HepG2 (cell line): Measurements from ENCODE around the gene GPN2. TPM values are rescaled to one million over a fixed set of nuclear protein-coding genes. Genes with fewer than 3 reads are reported as not detected.

Source experiments
- ATAC-seq: fragments of 200-7000 bp; cut with Tn5 transposase; 3 replicates; pipeline ENCODE4 v1.9.1; 2020; ENCODE audit warnings: mild to moderate bottlenecking, moderate library complexity
- BruUV-seq: library from RNA; stranded (reverse); fragments of 400-500 nt; replicated peaks from 2 replicates; lab custom pipeline; 2021; lab: Mats Ljungman, UMichigan
- CTCF ChIA-PET: fragments of 300-600 bp; formaldehyde crosslinking; extraction: SDS; loops from one replicate; lab custom pipeline; 2021; ENCODE audit warnings: low total read pairs, inconsistent platforms, low intra/inter-chr PET ratio; lab: Yijun Ruan, JAX
- POLR2A ChIA-PET: fragments of 350-600 bp; sonication (Branson Sonifier 250); formaldehyde crosslinking; loops from one replicate; lab custom pipeline; 2020; ENCODE audit warnings: antibody characterized with exemption, inconsistent platforms; lab: Yijun Ruan, JAX
- DNase-seq: peaks from one replicate; pipeline ENCODE4 v3.0.0-alpha.2; 2015; ENCODE audit warnings: low spot score
- FAIRE-seq: peaks from 3 replicates; lab custom pipeline; 2011; peaks lifted over from hg19 to GRCh38; lab: Jason Lieb, UNC
- H2AFZ ChIP-seq: one replicate; pipeline ENCODE4 v1.6.1; 2011; ENCODE audit warnings: low read length, inconsistent platforms
- H3K27ac ChIP-seq: fragments of 300-600 bp; 3 replicates; pipeline ENCODE4 v1.8.0; 2011; ENCODE audit warnings: mixed run types, mild to moderate bottlenecking, mixed read lengths, low read length, inconsistent platforms; ENCODE audit not compliant: insufficient read depth; ENCODE audit errors: extremely low read length
- H3K27me3 ChIP-seq, 2 experiments: fragments of 200-600 bp in 1 of 2; 2 replicates in 1 of 2; 3 replicates in 1 of 2; pipeline versions ENCODE4 v1.6.0 to v1.8.0; 2011; ENCODE audit warnings: low read length in 2 of 2, mild to moderate bottlenecking in 2 of 2, moderate library complexity in 2 of 2, inconsistent platforms in 1 of 2; ENCODE audit not compliant: insufficient read depth in 2 of 2, control insufficient read depth in 1 of 2
- H3K36me3 ChIP-seq, 2 experiments: fragments of 200-600 bp in 1 of 2; replicated peaks in 1 of 2; 2 replicates in 1 of 2; 3 replicates in 1 of 2; pipeline versions ENCODE4 v1.5.1 to v1.8.0; 2011; ENCODE audit warnings: low read length in 2 of 2, inconsistent platforms in 1 of 2; ENCODE audit not compliant: insufficient read depth in 2 of 2, control insufficient read depth in 1 of 2
- H3K4me1 ChIP-seq: 2 replicates; pipeline ENCODE4 v1.5.1; 2012; ENCODE audit warnings: low read length, inconsistent platforms; ENCODE audit not compliant: insufficient read depth
- H3K4me2 ChIP-seq: 2 replicates; pipeline ENCODE4 v1.6.0; 2011; ENCODE audit warnings: low read depth, low read length, inconsistent platforms
- H3K4me3 ChIP-seq, 3 experiments: fragments of 200-600 bp in 1 of 3; sonication (generic), shearing (Covaris generic) in 1 of 3; replicated peaks in 1 of 3; 2 replicates each; pipeline ENCODE4 v1.5.1; 2011 to 2016; ENCODE audit warnings: low read length in 3 of 3, inconsistent platforms in 2 of 3, low read depth in 2 of 3, mild to moderate bottlenecking in 2 of 3, control low read depth in 1 of 3, mixed read lengths in 1 of 3; ENCODE audit not compliant: insufficient read depth in 1 of 3
- H3K79me2 ChIP-seq: one replicate; pipeline ENCODE4 v1.6.1; 2011; ENCODE audit warnings: low read length, inconsistent platforms; ENCODE audit not compliant: insufficient read depth
- H3K9ac ChIP-seq: 2 replicates; pipeline ENCODE4 v1.6.0; 2011; ENCODE audit warnings: mild to moderate bottlenecking, low read depth, low read length, inconsistent platforms; ENCODE audit not compliant: insufficient read depth
- H3K9me3 ChIP-seq: 2 replicates; pipeline ENCODE4 v1.5.1; 2012; ENCODE audit warnings: mild to moderate bottlenecking, low read length
- H4K20me1 ChIP-seq: 2 replicates; pipeline ENCODE4 v1.6.0; 2011; ENCODE audit warnings: inconsistent platforms, mild to moderate bottlenecking, low read length, moderate library complexity; ENCODE audit not compliant: insufficient read depth
- BRD4 ChIP-seq: sonication (generic); formaldehyde crosslinking; IDR thresholded peaks from 2 replicates; pipeline ENCODE4 v1.4.0; 2020; ENCODE audit warnings: missing genetic modification reagents
- PAX8 ChIP-seq: sonication (generic); formaldehyde crosslinking; IDR thresholded peaks from 2 replicates; pipeline ENCODE4 v1.8.0; 2022; ENCODE audit warnings: mild to moderate bottlenecking, missing genetic modification reagents, borderline replicate concordance
- RFX3 ChIP-seq: IDR thresholded peaks from 2 replicates; pipeline ENCODE4 v1.6.1; 2016; ENCODE audit warnings: missing biosample characterization, missing genetic modification reagents
- TGIF2 ChIP-seq: IDR thresholded peaks from 2 replicates; pipeline ENCODE4 v1.6.1; 2016; ENCODE audit warnings: control low read depth, missing compliant biosample characterization
- ZNF367 ChIP-seq: sonication (generic); formaldehyde crosslinking; IDR thresholded peaks from 2 replicates; pipeline ENCODE4 v1.4.0; 2020; ENCODE audit warnings: missing genetic modification reagents, borderline replicate concordance
- ZNF720 ChIP-seq: sonication (generic); formaldehyde crosslinking; IDR thresholded peaks from 2 replicates; pipeline ENCODE4 v1.4.0; 2020; ENCODE audit warnings: missing genetic modification reagents
- WGBS: methylation state at CpG from one replicate; pipeline ENCODE4 v1.1.6; 2017; ENCODE audit warnings: low lambda C conversion rate; 5-methylcytosine and 5-hydroxymethylcytosine counted together
- in situ Hi-C: cut with HindIII; loops from 2 replicates; pipeline ENCODE4 v1.10.0; 2017; ENCODE audit warnings: low pct_unique_long_range_greater_than_20kb; ENCODE audit not compliant: extremely low pct_ligation_motif_present
- intact Hi-C: fragments of 100-400 bp; cut with micrococcal nuclease; formaldehyde crosslinking; loops from one replicate; pipeline ENCODE4 v1.10.0; 2022; ENCODE audit not compliant: unreplicated experiment
- polyA plus RNA-seq, 8 experiments: library from polyadenylated mRNA; depleted of rRNA in 3 of 8; stranded (reverse) in 7 of 8; unstranded in 1 of 8; fragments of >200 nt; fragmentation: Illumina TruSeq in 4 of 8; extraction: Trizol in 4 of 8; gene quantifications; 2 replicates each; pipeline versions ENCODE4 v1.2.1 to v1.2.3, GENCODE V29; 2011 to 2016; ENCODE audit warnings: low read depth in 4 of 8, missing spikeins in 1 of 8, mixed read lengths in 1 of 8; ENCODE audit not compliant: insufficient read depth in 1 of 8
- total RNA-seq, 5 experiments: library from RNA; depleted of rRNA; stranded (reverse); fragments of >200 nt; fragmentation: Illumina TruSeq; extraction: Trizol; gene quantifications; 2 replicates each; pipeline ENCODE4 v1.2.3, GENCODE V29; 2016; ENCODE audit warnings: low read depth in 1 of 5
- TF ChIP-seq, protein P1 (sequence below): sonication (generic); formaldehyde crosslinking; IDR thresholded peaks from 2 replicates; pipeline ENCODE4 v1.5.0; 2020; ENCODE audit warnings: missing genetic modification reagents, mild to moderate bottlenecking, borderline replicate concordance
- TF ChIP-seq, protein P2 (sequence below): sonication (generic); formaldehyde crosslinking; IDR thresholded peaks from 2 replicates; pipeline ENCODE4 v1.4.0; 2020; ENCODE audit warnings: low read depth, missing genetic modification reagents

Gene GPN2
- total and polyA plus RNA-seq, 2 of the 13 experiments (the other 11 are each of a cell fraction or from before 2014, with no cell fraction given): 19.3 to 38.9 TPM

DNA sequence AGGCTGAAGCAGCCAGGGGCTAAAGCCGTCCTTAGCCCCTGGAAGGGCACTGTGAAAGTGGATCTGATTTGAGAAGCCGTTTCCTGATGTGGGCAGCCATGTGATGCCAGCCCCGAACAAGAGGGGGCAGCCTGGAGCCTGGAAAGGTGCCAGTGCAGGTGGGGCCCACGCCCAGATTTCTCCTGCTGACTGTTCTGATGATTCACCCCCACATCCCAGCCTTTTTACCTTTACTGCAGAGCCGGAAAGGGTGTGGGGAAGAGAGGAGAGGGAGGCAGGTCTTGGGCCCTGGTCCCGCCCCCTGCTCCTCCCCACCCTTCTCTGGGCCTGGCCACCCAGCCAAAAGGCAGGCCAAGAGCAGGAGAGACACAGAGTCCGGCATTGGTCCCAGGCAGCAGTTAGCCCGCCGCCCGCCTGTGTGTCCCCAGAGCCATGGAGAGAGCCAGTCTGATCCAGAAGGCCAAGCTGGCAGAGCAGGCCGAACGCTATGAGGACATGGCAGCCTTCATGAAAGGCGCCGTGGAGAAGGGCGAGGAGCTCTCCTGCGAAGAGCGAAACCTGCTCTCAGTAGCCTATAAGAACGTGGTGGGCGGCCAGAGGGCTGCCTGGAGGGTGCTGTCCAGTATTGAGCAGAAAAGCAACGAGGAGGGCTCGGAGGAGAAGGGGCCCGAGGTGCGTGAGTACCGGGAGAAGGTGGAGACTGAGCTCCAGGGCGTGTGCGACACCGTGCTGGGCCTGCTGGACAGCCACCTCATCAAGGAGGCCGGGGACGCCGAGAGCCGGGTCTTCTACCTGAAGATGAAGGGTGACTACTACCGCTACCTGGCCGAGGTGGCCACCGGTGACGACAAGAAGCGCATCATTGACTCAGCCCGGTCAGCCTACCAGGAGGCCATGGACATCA lies 27.1 kb downstream of the GPN2 start, which contains the start of gene SFN (continued):
- no peak for TF ChIP-seq ZNF367 (CRISPR knock-in tag)
- TF ChIP-seq, all 625 proteins: peak for 75

DNA sequence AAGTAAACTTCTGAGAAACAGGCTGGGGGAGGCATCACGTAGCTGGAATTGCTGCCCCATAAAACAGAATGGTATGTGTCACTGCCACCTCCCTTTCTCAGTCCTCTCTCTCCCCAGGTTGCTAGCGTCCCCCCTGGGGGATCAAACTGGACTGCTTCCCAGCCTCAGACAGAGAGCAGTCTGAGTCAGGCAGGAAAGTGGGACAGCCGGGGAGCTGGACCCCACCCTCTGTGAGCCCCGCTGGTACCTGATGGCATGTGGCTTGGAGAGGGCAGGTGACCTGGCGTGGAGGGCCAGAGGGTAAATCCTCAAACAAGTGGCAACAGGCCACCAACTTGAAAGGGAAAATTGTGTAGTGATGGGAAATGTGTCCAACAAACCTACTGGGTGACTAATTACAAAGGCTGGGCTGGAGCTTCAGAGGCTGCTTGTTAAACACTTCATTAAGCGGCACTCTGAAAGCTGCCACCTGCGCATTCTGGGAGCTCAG lies 28.1 kb downstream of the GPN2 start:
- no peaks in the 10 kb centered on the region for H3K27me3 ChIP-seq
- 0 out of 6 replicates have a peak overlapping the region, but pooled peaks of 1 of the 3 experiments have one; percentile 3 for H3K4me3 ChIP-seq
- TF ChIP-seq TGIF2 (CRISPR knock-in tag) (no peak), PAX8 (CRISPR knock-in tag) (no peak), ZNF720 (CRISPR knock-in tag) (no peak), BRD4 (CRISPR knock-in tag) (no peak), RFX3 (CRISPR knock-in tag) (no peak)
- TF ChIP-seq, protein P1, sequence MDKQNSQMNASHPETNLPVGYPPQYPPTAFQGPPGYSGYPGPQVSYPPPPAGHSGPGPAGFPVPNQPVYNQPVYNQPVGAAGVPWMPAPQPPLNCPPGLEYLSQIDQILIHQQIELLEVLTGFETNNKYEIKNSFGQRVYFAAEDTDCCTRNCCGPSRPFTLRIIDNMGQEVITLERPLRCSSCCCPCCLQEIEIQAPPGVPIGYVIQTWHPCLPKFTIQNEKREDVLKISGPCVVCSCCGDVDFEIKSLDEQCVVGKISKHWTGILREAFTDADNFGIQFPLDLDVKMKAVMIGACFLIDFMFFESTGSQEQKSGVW (CRISPR knock-in tag): no peak
- TF ChIP-seq, protein P2, sequence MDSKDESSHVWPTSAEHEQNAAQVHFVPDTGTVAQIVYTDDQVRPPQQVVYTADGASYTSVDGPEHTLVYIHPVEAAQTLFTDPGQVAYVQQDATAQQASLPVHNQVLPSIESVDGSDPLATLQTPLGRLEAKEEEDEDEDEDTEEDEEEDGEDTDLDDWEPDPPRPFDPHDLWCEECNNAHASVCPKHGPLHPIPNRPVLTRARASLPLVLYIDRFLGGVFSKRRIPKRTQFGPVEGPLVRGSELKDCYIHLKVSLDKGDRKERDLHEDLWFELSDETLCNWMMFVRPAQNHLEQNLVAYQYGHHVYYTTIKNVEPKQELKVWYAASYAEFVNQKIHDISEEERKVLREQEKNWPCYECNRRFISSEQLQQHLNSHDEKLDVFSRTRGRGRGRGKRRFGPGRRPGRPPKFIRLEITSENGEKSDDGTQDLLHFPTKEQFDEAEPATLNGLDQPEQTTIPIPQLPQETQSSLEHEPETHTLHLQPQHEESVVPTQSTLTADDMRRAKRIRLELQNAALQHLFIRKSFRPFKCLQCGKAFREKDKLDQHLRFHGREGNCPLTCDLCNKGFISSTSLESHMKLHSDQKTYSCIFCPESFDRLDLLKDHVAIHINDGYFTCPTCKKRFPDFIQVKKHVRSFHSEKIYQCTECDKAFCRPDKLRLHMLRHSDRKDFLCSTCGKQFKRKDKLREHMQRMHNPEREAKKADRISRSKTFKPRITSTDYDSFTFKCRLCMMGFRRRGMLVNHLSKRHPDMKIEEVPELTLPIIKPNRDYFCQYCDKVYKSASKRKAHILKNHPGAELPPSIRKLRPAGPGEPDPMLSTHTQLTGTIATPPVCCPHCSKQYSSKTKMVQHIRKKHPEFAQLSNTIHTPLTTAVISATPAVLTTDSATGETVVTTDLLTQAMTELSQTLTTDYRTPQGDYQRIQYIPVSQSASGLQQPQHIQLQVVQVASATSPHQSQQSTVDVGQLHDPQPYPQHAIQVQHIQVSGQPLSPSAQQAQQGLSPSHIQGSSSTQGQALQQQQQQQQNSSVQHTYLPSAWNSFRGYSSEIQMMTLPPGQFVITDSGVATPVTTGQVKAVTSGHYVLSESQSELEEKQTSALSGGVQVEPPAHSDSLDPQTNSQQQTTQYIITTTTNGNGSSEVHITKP (CRISPR knock-in tag): no peak
- H3K9ac ChIP-seq: no peak overlapping the region; the same call in 1 of the 2 replicates
- peak overlapping the region; percentile 99 for H3K4me2 ChIP-seq
- 45% methylated on average over 5 of the region's 7 CpGs for WGBS
- in situ Hi-C loops: no loop called here
- H3K9me3 ChIP-seq: no peaks in the 10 kb centered on the region
- H2AFZ ChIP-seq: no peak overlapping the region
- ChIA-PET POLR2A (interaction anchor here (0.8 kb wide), 2 partner anchors 23 to 52 kb away, joined by 3 read pairs; partner anchors contain the start of gene NR0B2), CTCF (interaction anchor here (1.1 kb wide), 1 partner anchor 16 kb away, joined by 4 read pairs; no protein-coding TSS in a partner anchor)
- no peaks in the 10 kb centered on the region for H4K20me1 ChIP-seq
- DNase-seq (no peak), FAIRE-seq (no peak), ATAC-seq (no peak)
- no peaks in the 10 kb centered on the region for H3K79me2 ChIP-seq
- no TSS peak for BruUV-seq
- intact Hi-C loops: no loop called here
- H3K36me3 ChIP-seq: no peaks in the 10 kb centered on the region
- H3K27ac ChIP-seq: no peak overlapping the region
- peaks cover 47% of the 10 kb centered on the region for H3K4me1 ChIP-seq
